GM12878 (cell line): Measurements from ENCODE around the gene LMCD1. TPM values are rescaled to one million over a fixed set of nuclear protein-coding genes. Genes with fewer than 3 reads are reported as not detected.

Experiments used
- ATAC-seq: fragments of 200-7000 bp; cut with Tn5 transposase; 3 replicates; pipeline ENCODE4 v1.9.1; 2020; ENCODE audit warnings: mild to moderate bottlenecking, moderate library complexity
- BruUV-seq: library from RNA; stranded (reverse); fragments of 400-500 nt; replicated peaks from 2 replicates; lab custom pipeline; 2021; lab: Mats Ljungman, UMichigan
- CTCF ChIA-PET: fragments of 300-600 bp; sonication (Branson Sonifier 250); formaldehyde crosslinking; extraction: SDS; loops from one replicate; lab custom pipeline; 2021; ENCODE audit warnings: inconsistent platforms; lab: Yijun Ruan, JAX
- POLR2A ChIA-PET: fragments of 350-600 bp; formaldehyde crosslinking; extraction: SDS; loops from one replicate; lab custom pipeline; 2021; ENCODE audit warnings: inconsistent platforms; lab: Charles Lee
- RAD21 ChIA-PET: fragments of 300-600 bp; sonication (Branson Sonifier 250); formaldehyde crosslinking; loops from one replicate; lab custom pipeline; 2023; ENCODE audit warnings: antibody characterized with exemption; ENCODE audit not compliant: unreplicated experiment; lab: Charles Lee
- SMC1A ChIA-PET: fragments of 300-600 bp; sonication (Branson Sonifier 250); formaldehyde crosslinking; loops from one replicate; lab custom pipeline; 2023; ENCODE audit not compliant: unreplicated experiment, uncharacterized antibody; lab: Charles Lee
- DNase-seq: peaks from one replicate; pipeline ENCODE4 v3.0.0-alpha.2; 2011; ENCODE audit warnings: low read depth, low spot score
- FAIRE-seq: peaks from 3 replicates; lab custom pipeline; 2011; peaks lifted over from hg19 to GRCh38; lab: Jason Lieb, UNC
- H2AFZ ChIP-seq: 2 replicates; pipeline ENCODE4 v1.6.0; 2011; ENCODE audit warnings: low read depth, low read length, control low read depth; ENCODE audit not compliant: control insufficient read depth
- H3K27ac ChIP-seq: 2 replicates; pipeline ENCODE4 v1.5.1; 2011; ENCODE audit warnings: control low read depth; ENCODE audit not compliant: control insufficient read depth, insufficient read depth
- H3K27me3 ChIP-seq, 2 experiments: replicated peaks in 1 of 2; 2 replicates each; pipeline versions ENCODE4 v1.6.0 to v1.6.1; 2011; ENCODE audit warnings: low read length in 1 of 2; ENCODE audit not compliant: control insufficient read depth in 2 of 2, insufficient read depth in 2 of 2
- H3K36me3 ChIP-seq, 2 experiments: 2 replicates each; pipeline ENCODE4 v1.5.1; 2011; ENCODE audit warnings: low read length in 1 of 2; ENCODE audit not compliant: control insufficient read depth in 2 of 2, insufficient read depth in 2 of 2
- H3K4me1 ChIP-seq: 2 replicates; pipeline ENCODE4 v1.6.1; 2011; ENCODE audit warnings: mild to moderate bottlenecking, low read length, moderate library complexity, mixed read lengths; ENCODE audit not compliant: control insufficient read depth, insufficient read depth
- H3K4me2 ChIP-seq: 2 replicates; pipeline ENCODE4 v1.6.0; 2011; ENCODE audit warnings: control low read depth; ENCODE audit not compliant: control insufficient read depth, insufficient read depth
- H3K4me3 ChIP-seq: fragments of 200-600 bp; sonication (generic); 2 replicates; pipeline ENCODE4 v1.5.1; 2016
- H3K79me2 ChIP-seq: 2 replicates; pipeline ENCODE4 v1.6.0; 2011; ENCODE audit warnings: low read length; ENCODE audit not compliant: control insufficient read depth, insufficient read depth
- H3K9ac ChIP-seq: 2 replicates; pipeline ENCODE4 v1.8.0; 2011; ENCODE audit warnings: low read length, control low read depth, mixed read lengths; ENCODE audit not compliant: control insufficient read depth, insufficient read depth
- H3K9me3 ChIP-seq: replicated peaks from 3 replicates; pipeline ENCODE4 v1.5.1; 2011; ENCODE audit warnings: mild to moderate bottlenecking, low read length; ENCODE audit not compliant: control insufficient read depth, insufficient read depth
- H4K20me1 ChIP-seq: 2 replicates; pipeline ENCODE4 v1.6.0; 2011; ENCODE audit not compliant: control insufficient read depth, insufficient read depth
- EP300 ChIP-seq, 2 experiments: fragments of 150-350 bp in 1 of 2; IDR thresholded peaks; 2 replicates each; pipeline ENCODE4 v1.6.1; 2011 to 2012; ENCODE audit warnings: low read depth in 2 of 2, low read length in 2 of 2, borderline replicate concordance in 1 of 2, improper control_type of control experiment in 1 of 2, inconsistent platforms in 1 of 2; ENCODE audit not compliant: control insufficient read depth in 1 of 2
- FOXK2 ChIP-seq: fragments of 450-650 bp; IDR thresholded peaks from 2 replicates; pipeline ENCODE4 v1.6.1; 2017; ENCODE audit warnings: mild to moderate bottlenecking, moderate library complexity
- GATAD2B ChIP-seq: fragments of 450-650 bp; conservative IDR thresholded peaks from 2 replicates; pipeline ENCODE4 v1.6.1; 2017; ENCODE audit warnings: low read depth, mild to moderate bottlenecking, moderate library complexity
- MYB ChIP-seq: fragments of 150-350 bp; IDR thresholded peaks from 2 replicates; pipeline ENCODE4 v1.6.1; 2014; ENCODE audit warnings: mild to moderate bottlenecking, low read depth, low read length, borderline replicate concordance
- SREBF2 ChIP-seq: IDR thresholded peaks from 2 replicates; pipeline ENCODE4 v1.6.1; 2012; ENCODE audit warnings: mild to moderate bottlenecking, low read length
- WGBS: methylation state at CpG from one replicate; pipeline ENCODE4 v1.1.6; 2016; ENCODE audit warnings: low lambda C conversion rate; ENCODE audit not compliant: insufficient replicate concordance, insufficient coverage; ENCODE audit errors: missing lambda C conversion rate; 5-methylcytosine and 5-hydroxymethylcytosine counted together
- in situ Hi-C: fragments of 300-500 bp; cut with MboI; formaldehyde crosslinking; loops from 9 replicates; pipeline ENCODE4 v1.14.3; 2018; ENCODE audit warnings: mixed read lengths
- intact Hi-C: fragments of 100-400 bp; cut with micrococcal nuclease; formaldehyde crosslinking; loops from one replicate; pipeline ENCODE4 v1.14.2; 2022; ENCODE audit not compliant: unreplicated experiment
- polyA plus RNA-seq, 11 experiments: library from polyadenylated mRNA; depleted of rRNA in 4 of 11; unstranded in 6 of 11; stranded (reverse) in 5 of 11; fragments of >200 nt; fragmentation: Nextera tagmentation in 4 of 11; fragmentation: Illumina TruSeq in 1 of 11; extraction: Ambion mirVana in 4 of 11; extraction: Trizol in 1 of 11; gene quantifications; 1 replicate in 1 of 11; 2 replicates in 10 of 11; pipeline versions ENCODE4 v1.2.1 to v1.2.3, GENCODE V29; 2011 to 2016; ENCODE audit warnings: inconsistent platforms in 2 of 11, missing spikeins in 2 of 11, low read depth in 1 of 11
- total RNA-seq, 4 experiments: library from RNA; depleted of rRNA in 3 of 4; stranded (reverse); fragments of >200 nt in 3 of 4; fragmentation: Illumina TruSeq in 1 of 4; extraction: Trizol in 1 of 4; gene quantifications; 2 replicates each; pipeline versions ENCODE4 v1.2.1 to v1.2.3, GENCODE V29; 2013 to 2021

LMCD1 gene
- total and polyA plus RNA-seq, 10 of the 15 experiments (the other 5 are each of a cell fraction or from before 2014, with no cell fraction given), result 0.27 to 6.4 (median 1.7) TPM

GRCh38 chr3:8485141-8485870, 16.3 kb upstream of the LMCD1 start (continued):
- TF ChIP-seq EP300 (IDR thresholded peaks at IDR 0.05; ENCODE audit: borderline replicate concordance in 1 of 2, control insufficient read depth in 1 of 2, low read depth in 2 of 2, low read length in 2 of 2), result no peak
- TF ChIP-seq SREBF2, result no peak
- TF ChIP-seq GATAD2B, result no peak
- no peak for TF ChIP-seq FOXK2

- in situ Hi-C loops, result no loop called here
Observed at GRCh38 chr3:8485943-8486342, 15.7 kb upstream of the LMCD1 start.

More at GRCh38 chr3:8485943-8486342, 15.7 kb upstream of the LMCD1 start:
- no peak for TF ChIP-seq MYB
- RAD21 ChIA-PET, result no interaction called here
- Histone ChIP-seq H3K79me2 (no peaks in the 10 kb centered on the region), H3K27me3 (no peaks in the 10 kb centered on the region), H4K20me1 (no peaks in the 10 kb centered on the region), H3K4me3 (no peak overlapping the region), H3K27ac (no peak overlapping the region), H3K9ac (no peak overlapping the region), H3K9me3 (no peaks in the 10 kb centered on the region), H3K4me1 (no peaks in the 10 kb centered on the region), H2AFZ (no peak overlapping the region), H3K36me3 (no peaks in the 10 kb centered on the region), H3K4me2 (no peak overlapping the region)
- SMC1A ChIA-PET, result interaction anchor here (0.8 kb wide), 1 partner anchor 28 kb away, joined by 3 read pairs; no protein-coding TSS in a partner anchor
- intact Hi-C loops, result no loop called here
- ATAC-seq (no peak), DNase-seq (no peak), FAIRE-seq (no peak)
- POLR2A ChIA-PET, result no interaction called here
- WGBS, result 6% methylated on average over 3 of the region's 3 CpGs
- no TSS peak for BruUV-seq
- CTCF ChIA-PET, result interaction anchor here (1.1 kb wide), 1 partner anchor 15 kb away, joined by 3 read pairs; the partner anchor contains the start of gene LMCD1
